Left colon (tissue), 2 donors: ENCODE results near the gene SP1. TPM values are rescaled to one million over a fixed set of nuclear protein-coding genes. Genes with fewer than 3 reads are reported as not detected.
A peak's percentile ranks its signal among the peaks of the same experiment; 100 is the strongest.
"Not testable (repeated sequence)": the region's sequence is repeated elsewhere in the genome, so short reads cannot be mapped to it uniquely, and the experiment has no call there.

ENCODE experiments used
- ATAC-seq: fragments of 200-7000 bp; cut with Tn5 transposase; one replicate; pipeline ENCODE4 v1.9.1; 2020; ENCODE audit warnings: mild to moderate bottlenecking, moderate library complexity
- DNase-seq, 2 donors: peaks; one replicate each; pipeline ENCODE4 v3.0.0-alpha.2; 2020
- intact Hi-C, 2 donors: fragments of 100-400 bp; cut with DNase I in 1 of 2; cut with micrococcal nuclease in 1 of 2; formaldehyde crosslinking; loops; one replicate each; pipeline versions ENCODE4 v1.11.2 to v1.14.0; 2022; cut with DNase I, micrococcal nuclease
- total RNA-seq, 2 donors: library from RNA; stranded (reverse); fragmentation: NEBNext Ultra II Directional; extraction: Animal tissue kit (Norgen Biotek cat#: 25700); gene quantifications; one replicate each; pipeline ENCODE4 v1.2.1, GENCODE V29; 2021
- donor health status: DM: no; HTN: no; CAD: no.
- donor health status: DM: yes; HTN: yes; CAD: no.

The SP1 gene
- total RNA-seq, 2 donors from 2014 or later, result 85.2 to 98.2 TPM

- intact Hi-C loops, result loop anchor here (2.0 to 5.0 kb wide), 2 partner anchors 68 to 70 kb away; partner anchors contain the start of gene AMHR2 (in 1 of the 2)
- DNase-seq, result peak; percentile 73 to 85
- ATAC-seq, result peak; percentile 94
Observed at GRCh38 chr12:53352331-53353256, 27.4 kb upstream of the SP1 start.

- DNase-seq (no peak), ATAC-seq (peak; percentile 40)
- intact Hi-C loops, result loop anchor here (2.0 to 5.0 kb wide), 2 partner anchors 68 to 69 kb away; partner anchors contain the start of gene AMHR2 (in 1 of the 2)
Observed at GRCh38 chr12:53353257-53353655, 26.7 kb upstream of the SP1 start.

- intact Hi-C loops, result no loop called here
Observed at GRCh38 chr12:53355121-53355520, 24.9 kb upstream of the SP1 start.

DNA sequence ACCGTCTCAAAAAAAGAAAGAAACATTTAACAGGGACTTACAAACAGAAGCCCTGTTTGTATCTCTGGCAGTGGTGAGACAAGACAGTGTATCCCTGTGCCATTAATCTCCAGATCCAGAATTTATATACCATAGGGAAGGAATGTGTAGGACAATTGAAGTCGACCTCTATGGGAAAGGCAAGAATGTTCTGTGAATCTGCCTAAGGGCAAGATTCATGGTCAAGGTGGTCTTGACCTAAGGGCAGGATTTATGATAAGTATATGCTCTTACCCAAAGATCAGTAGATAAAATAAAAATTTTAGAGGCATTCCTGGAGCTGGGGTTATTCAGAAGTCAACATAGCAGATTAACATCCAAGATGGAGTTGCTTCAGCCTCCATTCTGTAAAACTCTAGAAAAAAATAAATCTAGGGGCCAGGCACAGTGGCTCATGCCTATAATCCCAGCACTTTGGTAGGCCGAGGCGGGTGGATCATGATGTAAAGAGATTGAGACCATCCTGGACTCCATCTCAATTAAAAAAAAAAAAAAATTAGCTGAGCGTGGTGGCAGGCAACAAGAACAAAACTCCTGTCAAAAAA is 21.0 kb upstream of the SP1 start:
- DNase-seq (no peak), ATAC-seq (no peak)
- intact Hi-C loops, result no loop called here

More at GRCh38 chr12:53355121-53355520, 24.9 kb upstream of the SP1 start:
- DNase-seq (no peak), ATAC-seq (no peak)

DNA sequence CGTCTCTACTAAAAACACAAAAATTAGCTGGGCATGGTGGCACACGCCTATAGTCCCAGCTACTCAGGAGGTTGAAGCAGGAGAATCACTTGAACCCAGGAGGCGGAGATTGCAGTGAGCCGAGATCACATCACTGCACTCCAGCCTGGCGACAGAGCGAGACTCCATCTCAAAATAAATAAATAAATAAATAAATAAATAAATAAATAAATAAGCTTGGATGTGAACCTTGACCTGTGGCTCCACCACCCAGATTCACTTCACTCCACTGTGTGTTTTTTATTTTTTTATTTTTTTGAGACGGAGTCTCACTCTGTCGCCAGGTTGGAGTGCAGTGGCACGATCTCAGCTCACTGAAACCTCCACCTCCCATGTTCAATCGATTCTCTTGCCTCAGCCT is 18.3 kb upstream of the SP1 start:
- ATAC-seq, DNase-seq, intact Hi-C loops: not testable (repeated sequence)

GRCh38 chr12:53365245-53365904 is 14.6 kb upstream of the SP1 start:
- DNase-seq (no peak), ATAC-seq (peak; percentile 16)
- intact Hi-C loops, result no loop called here

- intact Hi-C loops, DNase-seq: not testable (repeated sequence)
Observed at GRCh38 chr12:53373554-53374133, 6.3 kb upstream of the SP1 start.

GRCh38 chr12:53374277-53374676 is 5.7 kb upstream of the SP1 start:
- DNase-seq, ATAC-seq, intact Hi-C loops: not testable (repeated sequence)

More at GRCh38 chr12:53373554-53374133, 6.3 kb upstream of the SP1 start:
- not testable (repeated sequence) for ATAC-seq

DNA sequence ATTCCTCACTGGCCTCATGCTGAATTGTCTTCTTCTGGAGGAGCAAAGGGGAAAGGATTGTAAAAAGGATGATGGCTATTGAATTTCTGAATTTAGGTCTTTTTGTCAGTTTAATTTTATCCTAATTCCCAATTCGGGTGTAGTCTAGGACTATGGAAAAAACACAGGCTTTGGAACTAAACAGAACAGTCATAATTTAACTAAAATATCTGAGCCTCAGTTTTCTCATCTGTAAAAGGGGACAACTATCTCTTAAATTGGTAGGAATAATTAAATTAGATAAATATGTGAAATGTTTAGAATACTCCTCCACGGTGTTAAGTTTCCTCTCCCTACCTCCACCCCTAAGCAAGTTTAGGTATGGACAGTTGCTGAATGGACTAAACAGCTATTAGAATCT is 3.2 kb upstream of the SP1 start:
- intact Hi-C loops, result no loop called here
- DNase-seq (no peak), ATAC-seq (no peak)

DNA sequence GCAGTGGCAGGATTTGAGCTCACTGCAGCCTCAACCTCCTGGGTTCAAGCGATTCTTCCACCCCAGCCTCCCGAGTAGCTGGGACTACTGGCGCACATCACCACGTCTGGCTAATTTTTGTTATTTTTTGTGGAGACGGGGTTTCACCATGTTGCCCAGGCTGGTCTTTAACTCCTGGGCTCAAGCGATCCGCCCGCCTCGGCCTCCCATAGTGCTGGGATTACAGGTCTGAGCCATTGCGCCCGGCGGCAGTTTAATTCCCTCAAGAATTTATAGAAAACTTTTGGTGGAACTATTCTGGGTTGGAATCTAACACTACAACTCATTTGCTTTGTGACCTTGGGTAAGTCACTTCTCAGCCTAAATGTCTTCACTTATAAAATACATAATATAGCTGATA is 1.8 kb upstream of the SP1 start:
- no peak for ATAC-seq
- no peak for DNase-seq
- intact Hi-C loops, result no loop called here

DNA sequence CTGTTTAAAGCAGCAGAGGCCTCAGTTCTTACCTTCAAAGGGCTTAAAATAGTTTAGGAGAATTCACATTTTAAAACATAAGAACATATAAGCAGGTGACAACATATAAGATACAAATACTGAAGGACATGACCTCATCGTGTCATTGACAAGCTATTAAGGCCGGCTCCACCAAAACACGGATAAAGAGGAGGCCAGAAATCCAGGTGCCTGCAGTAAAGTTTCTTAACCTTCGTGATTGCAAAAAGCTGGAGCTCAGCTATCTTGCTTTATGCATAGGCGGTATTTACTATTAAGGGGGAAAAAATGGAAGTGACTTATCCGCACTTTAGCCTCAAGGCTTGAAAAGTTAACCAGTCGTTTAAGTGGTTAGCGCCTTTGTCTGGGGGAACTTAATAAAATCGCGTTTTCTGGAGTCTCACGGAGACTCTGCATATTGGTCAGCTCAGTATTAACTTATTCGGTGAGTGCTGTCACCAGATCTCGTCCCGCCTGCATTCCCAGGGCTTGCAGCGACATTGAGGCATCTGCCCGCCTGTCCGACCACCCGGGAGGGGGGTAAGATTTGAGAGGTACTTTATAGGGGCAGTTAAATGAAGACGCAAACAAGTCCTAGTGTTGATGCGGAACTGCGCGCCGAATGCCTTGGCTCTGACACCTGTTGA is 1.1 kb upstream of the SP1 start:
- DNase-seq (no peak), ATAC-seq (no peak)
- intact Hi-C loops, result no loop called here

DNA sequence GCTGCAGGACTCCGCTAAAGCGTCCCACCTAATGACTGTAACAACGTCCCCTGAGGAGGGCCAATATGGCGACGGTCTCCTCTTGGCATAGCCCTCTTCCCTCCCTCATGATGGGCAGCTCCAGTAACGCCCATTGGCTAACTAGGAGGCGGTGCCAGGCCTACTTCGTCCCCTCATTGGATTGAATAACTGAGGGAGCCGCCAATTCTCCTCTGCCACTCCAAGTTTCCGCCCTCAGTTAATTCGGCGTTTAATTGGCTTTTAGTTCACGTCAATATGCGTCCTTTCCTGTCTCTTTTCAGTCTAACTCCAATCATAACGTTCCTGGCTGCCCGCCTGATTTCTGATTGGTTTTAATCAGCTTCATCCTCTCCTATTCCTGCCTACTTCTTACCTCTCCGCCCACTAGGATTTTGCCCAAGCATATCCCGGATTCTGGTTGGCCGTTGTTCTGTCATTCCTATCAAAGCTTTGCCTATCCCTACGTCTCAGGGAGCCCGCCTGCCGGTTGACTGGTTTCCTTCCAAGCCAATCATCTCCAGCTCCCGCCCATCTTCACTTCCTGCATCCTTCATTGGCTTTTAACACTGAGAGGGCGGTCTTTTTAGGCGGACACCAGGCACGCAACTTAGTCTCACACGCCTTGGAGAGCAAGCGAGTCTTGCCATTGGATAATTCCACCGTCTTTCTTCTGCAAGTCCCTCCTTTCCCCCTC is 430 bp upstream of the SP1 start:
- intact Hi-C loops, result no loop called here
- ATAC-seq (peak; percentile 73), DNase-seq (peak; percentile 96 to 100)

DNA sequence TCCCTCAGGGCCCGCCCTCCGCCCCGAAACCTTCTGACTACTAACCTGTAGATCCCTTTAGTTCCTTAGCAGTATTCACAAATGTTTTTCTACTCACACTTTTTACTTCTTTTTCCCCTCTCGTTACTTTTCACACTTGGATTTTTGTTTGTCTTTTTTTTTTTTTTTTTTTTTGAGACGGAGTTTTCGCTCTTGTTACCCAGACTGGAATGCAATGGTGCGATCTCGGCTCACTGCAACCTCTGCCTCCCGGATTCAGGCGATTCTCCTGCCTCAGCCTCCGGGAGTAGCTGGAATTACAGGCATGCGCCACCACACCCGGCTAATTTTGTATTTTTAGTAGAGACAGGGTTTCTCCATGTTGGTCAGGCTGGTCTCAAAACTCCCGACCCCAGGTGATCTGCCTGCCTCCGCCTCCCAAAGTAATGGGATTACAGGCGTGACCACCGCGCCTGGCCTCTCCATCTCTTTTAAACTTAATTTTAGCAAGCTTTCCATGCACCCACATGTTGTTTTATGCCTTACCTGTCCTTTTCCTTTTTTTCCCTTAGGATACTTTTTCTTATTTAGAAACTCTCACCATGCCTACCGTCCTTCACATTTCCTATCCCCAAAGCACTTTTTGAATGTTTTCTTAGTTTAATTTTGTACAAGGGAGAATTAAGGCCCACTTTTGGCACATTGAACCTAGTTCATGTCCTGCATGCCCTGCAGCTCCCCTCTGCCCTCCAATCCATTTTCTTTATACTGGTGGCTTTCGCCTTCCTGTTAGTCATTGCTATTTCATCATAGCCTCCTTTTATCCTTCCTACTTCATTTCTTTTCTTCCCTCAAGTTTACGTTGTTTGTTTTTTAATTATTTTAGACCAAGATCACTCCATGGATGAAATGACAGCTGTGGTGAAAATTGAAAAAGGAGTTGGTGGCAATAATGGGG is 1.1 kb downstream of the SP1 start:
- DNase-seq (peak in 1 of 2 donors; percentile 37), ATAC-seq (no peak)
- intact Hi-C loops, result no loop called here

GRCh38 chr12:53381731-53382630 is 2.0 kb downstream of the SP1 start:
- intact Hi-C loops, result no loop called here
- ATAC-seq (no peak), DNase-seq (peak; percentile 60 to 65)

DNA sequence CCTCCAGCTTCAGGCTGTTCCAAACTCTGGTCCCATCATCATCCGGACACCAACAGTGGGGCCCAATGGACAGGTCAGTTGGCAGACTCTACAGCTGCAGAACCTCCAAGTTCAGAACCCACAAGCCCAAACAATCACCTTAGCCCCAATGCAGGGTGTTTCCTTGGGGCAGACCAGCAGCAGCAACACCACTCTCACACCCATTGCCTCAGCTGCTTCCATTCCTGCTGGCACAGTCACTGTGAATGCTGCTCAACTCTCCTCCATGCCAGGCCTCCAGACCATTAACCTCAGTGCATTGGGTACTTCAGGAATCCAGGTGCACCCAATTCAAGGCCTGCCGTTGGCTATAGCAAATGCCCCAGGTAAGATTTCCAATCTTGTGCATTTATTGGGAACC is 3.3 kb downstream of the SP1 start:
- intact Hi-C loops, result no loop called here
- ATAC-seq (no peak), DNase-seq (no peak)

- intact Hi-C loops, ATAC-seq, DNase-seq: not testable (repeated sequence)
Observed at GRCh38 chr12:53386381-53386780, 6.4 kb downstream of the SP1 start.
